Activated CD8-positive, alpha-beta memory T cell treated with anti-CD3 and anti-CD28 coated beads, Interleukin-2, amount 10 ng/mL, durations not matched to agents 7 days and 5 days (primary cell): ENCODE results near the gene PPP1R12C. TPM values are rescaled to one million over a fixed set of nuclear protein-coding genes. Genes with fewer than 3 reads are reported as not detected.
"Not testable (repeated sequence)": the region's sequence is repeated elsewhere in the genome, so short reads cannot be mapped to it uniquely, and the experiment has no call there.

ENCODE experiments used
- ATAC-seq: fragments of 150-1000 bp; cut with Tn5 transposase; one replicate; pipeline ENCODE4 v1.10.0; 2021; ENCODE audit warnings: moderate library complexity
- CTCF ChIA-PET: fragments of 350-600 bp; sonication (Branson Sonifier 250); formaldehyde crosslinking; loops from one replicate; lab custom pipeline; 2021; ENCODE audit warnings: antibody characterized with exemption; lab: Charles Lee
- DNase-seq: peaks from one replicate; pipeline ENCODE4 v3.0.0-alpha.2; 2020
- H3K27ac Mint-ChIP-seq: one replicate; pipeline ENCODE4 v1.8.0; 2021; ENCODE audit warnings: mild to moderate bottlenecking, mixed read lengths
- H3K27me3 Mint-ChIP-seq: one replicate; pipeline ENCODE4 v1.8.0; 2021; ENCODE audit warnings: mixed read lengths
- H3K36me3 Mint-ChIP-seq: one replicate; pipeline ENCODE4 v1.8.0; 2021; ENCODE audit warnings: mild to moderate bottlenecking, mixed read lengths
- H3K4me1 Mint-ChIP-seq: one replicate; pipeline ENCODE4 v1.8.0; 2021; ENCODE audit warnings: mixed read lengths
- H3K4me3 Mint-ChIP-seq: one replicate; pipeline ENCODE4 v1.8.0; 2021; ENCODE audit warnings: mild to moderate bottlenecking, moderate library complexity, mixed read lengths
- H3K9me3 Mint-ChIP-seq: one replicate; pipeline ENCODE4 v1.8.0; 2022; ENCODE audit warnings: low read depth, mixed read lengths
- total RNA-seq, 2 experiments: library from RNA; stranded (reverse); gene quantifications; one replicate each; pipeline ENCODE4 v1.2.3, GENCODE V29; 2021

The PPP1R12C gene
- total RNA-seq, 2 experiments from 2014 or later = 134 to 144 TPM

DNA sequence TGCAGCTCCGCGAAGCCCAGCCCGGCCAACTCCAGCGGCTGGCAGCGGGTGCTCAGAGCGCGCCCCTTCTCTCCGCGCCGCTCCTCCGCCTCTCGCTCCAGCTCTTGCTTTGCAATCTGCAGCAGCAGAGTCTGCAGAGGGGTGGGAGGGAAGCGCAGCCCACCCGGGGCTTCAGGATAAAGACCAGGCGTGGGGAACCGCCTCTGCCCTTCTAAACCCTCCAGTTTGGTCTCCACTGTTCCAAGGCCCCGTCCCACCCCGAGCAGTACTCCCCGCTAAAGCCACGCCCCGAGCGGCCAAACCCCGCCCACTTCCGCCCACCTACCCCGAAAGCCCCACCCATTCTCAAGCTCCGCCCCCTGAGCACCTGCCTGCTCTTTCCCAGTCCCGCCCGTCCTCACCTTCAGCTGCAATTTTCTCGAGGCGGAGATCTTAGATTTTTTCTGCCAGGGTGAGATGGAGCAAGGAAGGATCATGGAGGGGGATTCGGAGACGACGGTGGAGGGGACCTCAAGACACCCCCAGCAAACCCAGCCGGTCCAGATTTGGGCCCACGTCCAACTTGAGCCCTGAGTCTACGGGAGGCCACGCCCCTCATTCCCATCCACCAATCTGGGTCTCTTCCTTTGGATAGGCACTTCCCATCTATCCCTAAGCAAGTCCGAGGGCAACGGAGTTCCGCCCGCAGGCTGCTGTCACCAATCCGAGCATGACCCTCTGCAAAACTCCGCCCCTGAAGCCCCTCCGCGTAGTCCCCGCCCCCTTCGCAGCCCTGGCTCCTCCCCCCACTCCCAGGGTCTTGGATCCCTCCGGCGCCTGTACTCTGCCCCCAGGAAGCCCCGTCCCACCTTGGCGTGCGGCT, 39.0 kb upstream of the PPP1R12C start:
- Mint-ChIP-seq H3K4me1 (peaks cover 23% of the 10 kb centered on the region), H3K4me3 (no peak overlapping the region), H3K27me3 (peaks cover 25% of the 10 kb centered on the region), H3K9me3 (peaks cover 8% of the 10 kb centered on the region), H3K36me3 (peaks cover 3% of the 10 kb centered on the region), H3K27ac (no peak overlapping the region)
- DNase-seq (peak; percentile 53), ATAC-seq (no peak)
- CTCF ChIA-PET = no interaction called here

DNA sequence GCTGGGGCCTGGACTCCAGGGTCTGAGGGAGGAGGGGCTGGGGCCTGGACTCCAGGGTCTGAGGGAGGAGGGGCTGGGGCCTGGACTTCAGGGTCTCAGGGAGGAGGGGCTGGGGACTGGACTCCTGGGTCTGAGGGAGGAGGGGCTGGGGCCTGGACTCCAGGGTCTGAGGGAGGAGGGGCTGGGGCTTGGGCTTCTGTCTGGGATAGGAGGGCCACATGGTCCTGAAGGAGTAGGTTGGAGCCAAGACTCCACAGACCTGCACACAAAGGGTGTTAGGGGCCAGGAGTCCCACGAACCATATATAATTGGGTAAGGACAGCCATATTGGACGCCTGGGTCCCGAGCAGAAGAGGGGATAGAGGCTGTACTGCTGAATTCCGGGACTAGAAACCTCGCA, 38.3 kb upstream of the PPP1R12C start:
- ATAC-seq, H3K36me3 Mint-ChIP-seq, DNase-seq, H3K4me3 Mint-ChIP-seq, H3K27ac Mint-ChIP-seq, H3K9me3 Mint-ChIP-seq, CTCF ChIA-PET: not testable (repeated sequence)
- H3K27me3 Mint-ChIP-seq = peaks cover 25% of the 10 kb centered on the region
- H3K4me1 Mint-ChIP-seq = peaks cover 23% of the 10 kb centered on the region

DNA sequence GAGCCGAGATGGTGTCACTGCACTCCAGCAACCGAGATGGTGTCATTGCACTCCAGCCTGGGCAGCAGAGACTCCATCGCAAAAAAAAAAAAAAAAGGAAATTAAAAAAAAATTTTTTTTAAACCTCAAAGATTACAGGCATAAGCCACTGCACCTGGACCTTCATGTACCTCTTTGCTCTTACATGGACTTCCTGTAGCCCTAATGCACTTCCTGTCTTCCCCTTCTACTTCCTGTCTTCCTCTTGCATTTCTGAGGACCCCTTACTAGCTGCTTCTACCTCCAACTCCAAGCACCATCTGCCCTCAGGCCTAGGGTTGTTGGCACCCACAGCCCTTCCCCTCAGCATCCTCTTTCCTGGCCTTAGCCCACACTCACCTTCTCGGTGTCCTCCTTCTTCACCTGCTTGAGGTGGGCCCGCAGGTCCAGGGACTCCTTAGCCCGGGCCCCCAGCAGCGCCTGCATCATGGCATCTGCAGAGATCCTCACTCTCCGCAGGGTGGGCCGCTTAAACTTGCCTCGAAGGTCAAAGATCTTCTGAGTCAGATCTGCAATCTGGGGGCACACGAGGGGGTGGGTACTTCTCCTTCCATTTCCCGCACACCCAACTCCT, 36.3 kb upstream of the PPP1R12C start:
- ATAC-seq (no peak), DNase-seq (no peak)
- Mint-ChIP-seq H3K4me1 (peaks cover 20% of the 10 kb centered on the region), H3K9me3 (peaks cover 8% of the 10 kb centered on the region), H3K4me3 (no peak overlapping the region), H3K36me3 (peaks cover 3% of the 10 kb centered on the region), H3K27me3 (peaks cover 26% of the 10 kb centered on the region), H3K27ac (no peak overlapping the region)
- CTCF ChIA-PET = interaction anchor here (1.3 kb wide), 1 partner anchor 8 kb away, joined by 4 read pairs; no protein-coding TSS in a partner anchor

DNA sequence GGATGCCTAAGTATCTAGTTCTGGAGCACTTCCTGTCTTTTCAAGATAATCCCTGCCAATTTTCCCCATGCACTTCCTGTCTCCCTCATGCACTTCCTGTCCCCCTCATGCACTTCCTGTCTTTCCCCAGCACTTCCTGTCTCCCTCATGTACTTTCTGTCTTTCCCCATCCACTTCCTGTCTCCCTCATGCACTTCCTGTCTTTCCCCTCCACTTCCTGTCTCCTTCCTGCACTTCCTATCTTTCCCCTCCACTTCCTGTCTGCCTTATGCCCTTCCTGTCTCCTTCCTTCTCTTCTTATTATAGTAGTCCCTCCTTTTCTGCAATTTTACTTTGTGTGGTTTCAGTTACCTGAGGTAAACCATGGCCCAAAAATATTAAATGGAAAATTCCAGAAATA, 34.6 kb upstream of the PPP1R12C start:
- CTCF ChIA-PET = interaction anchor here (1.1 to 3.2 kb wide), 3 partner anchors 9 to 62 kb away, joined by 3 to 11 read pairs (median 6); no protein-coding TSS in a partner anchor
- ATAC-seq = no peak
- DNase-seq = no peak
- Mint-ChIP-seq H3K4me1 (peaks cover 20% of the 10 kb centered on the region), H3K9me3 (peaks cover 8% of the 10 kb centered on the region), H3K4me3 (no peak overlapping the region), H3K27ac (peak overlapping the region; percentile 78), H3K27me3 (peaks cover 28% of the 10 kb centered on the region), H3K36me3 (peaks cover 3% of the 10 kb centered on the region)

DNA sequence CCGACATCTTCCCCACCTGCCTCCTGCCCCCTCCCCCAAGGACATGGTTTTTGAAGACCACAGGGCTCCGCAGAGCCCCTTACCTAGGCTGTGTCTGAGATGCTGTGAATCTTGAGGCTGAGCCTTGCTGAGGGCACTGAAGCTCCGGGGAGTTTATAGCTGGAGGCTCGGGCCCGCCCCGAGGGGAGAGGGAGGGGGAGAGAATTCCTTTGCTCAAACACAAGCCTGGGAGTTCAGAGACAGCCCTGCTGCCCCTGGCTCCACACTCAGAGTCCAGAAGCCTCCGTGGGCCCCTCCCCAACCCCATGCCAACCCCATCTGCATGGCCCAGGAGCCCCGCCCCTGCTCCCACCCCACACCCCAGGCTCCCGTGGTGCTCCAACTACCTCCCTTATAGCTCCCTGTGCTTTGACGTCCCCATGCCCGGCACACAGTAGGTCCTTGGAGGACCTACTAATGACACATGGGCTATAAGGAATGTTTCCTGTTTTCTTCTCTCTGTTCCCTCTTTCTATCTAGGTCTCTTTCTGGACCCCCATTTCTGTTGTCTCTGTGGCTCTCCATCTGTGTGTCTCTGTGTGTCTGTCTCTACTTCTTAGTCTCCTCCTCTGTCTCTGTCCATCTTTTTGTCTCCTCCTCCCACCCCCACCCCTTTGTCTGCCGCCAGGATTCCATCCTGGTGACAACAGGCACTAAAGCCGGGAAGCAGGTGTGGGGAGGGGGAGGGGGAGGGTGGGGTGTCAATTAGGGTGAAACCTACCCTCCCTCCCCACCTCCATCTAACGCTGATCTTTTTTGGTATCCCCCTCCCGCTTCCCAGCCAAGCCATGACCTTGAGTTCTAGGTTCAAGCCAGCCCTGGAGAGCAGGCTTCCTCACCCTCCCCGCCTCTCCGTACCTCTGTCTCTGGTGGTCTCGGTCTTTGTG, 31.9 kb upstream of the PPP1R12C start, which contains the start of gene TNNT1:
Gene TNNT1 (minus strand): TSS at position 129 of the 926 bp plus-strand sequence. CDS start 2,049 bp downstream, outside the sequence.
- Mint-ChIP-seq H3K27ac (no peak within 1 kb of the TSS), H3K27me3 (peaks cover 37% of the 10 kb centered on the region), H3K9me3 (peaks cover 8% of the 10 kb centered on the region), H3K36me3 (peaks cover 3% of the 10 kb centered on the region), H3K4me1 (peaks cover 18% of the 10 kb centered on the region), H3K4me3 (no peak within 1 kb of the TSS)
- no peak for DNase-seq
- no peak for ATAC-seq
- CTCF ChIA-PET = interaction anchor here (4.6 kb wide), 1 partner anchor 10 kb away, joined by 22 read pairs; no protein-coding TSS in a partner anchor

DNA sequence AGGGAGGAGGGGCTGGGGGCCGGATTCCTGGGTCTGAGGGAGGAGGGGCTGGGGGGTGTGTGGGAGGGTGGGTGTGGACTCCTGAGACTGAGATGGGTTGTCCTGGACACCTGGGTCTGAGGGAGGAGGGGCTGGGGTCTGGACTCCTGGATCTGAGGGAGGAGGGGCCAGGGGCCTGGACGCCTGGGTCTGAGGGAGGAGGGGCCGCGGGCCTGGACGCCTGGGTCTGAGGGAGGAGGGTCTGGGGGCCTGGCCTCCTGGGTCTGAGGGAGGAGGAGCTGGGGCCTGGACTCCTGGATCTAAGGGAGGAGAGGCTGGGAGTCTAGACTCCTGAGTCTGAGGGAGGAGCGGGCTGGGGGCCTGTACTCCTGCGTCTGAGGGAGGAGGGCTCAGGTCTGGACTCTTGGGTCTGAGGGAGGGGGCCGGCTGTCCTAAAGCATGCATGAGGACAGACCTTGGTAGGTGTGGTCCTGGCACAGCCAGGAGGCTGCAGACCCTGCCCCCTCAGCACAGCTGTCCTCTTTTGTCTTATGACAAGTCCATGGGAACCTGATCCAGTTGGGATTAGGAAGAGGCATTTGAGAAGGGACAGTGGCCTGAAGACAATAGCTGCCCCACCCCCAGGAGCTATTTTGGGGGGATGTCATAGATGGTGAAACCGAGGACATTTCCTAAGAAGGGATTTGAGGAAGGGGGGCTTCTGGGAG, 30.3 kb upstream of the PPP1R12C start:
- peaks cover 46% of the 10 kb centered on the region for H3K27me3 Mint-ChIP-seq
- H3K4me3 Mint-ChIP-seq = no peak overlapping the region
- CTCF ChIA-PET = interaction anchor here (2.4 to 4.6 kb wide), 2 partner anchors 12 to 356 kb away, joined by 10 to 22 read pairs; no protein-coding TSS in a partner anchor
- H3K36me3 Mint-ChIP-seq = peaks cover 3% of the 10 kb centered on the region
- H3K4me1 Mint-ChIP-seq = peaks cover 8% of the 10 kb centered on the region
- peaks cover 6% of the 10 kb centered on the region for H3K9me3 Mint-ChIP-seq
- H3K27ac Mint-ChIP-seq = no peak overlapping the region
- no peak for ATAC-seq
- DNase-seq = no peak

DNA sequence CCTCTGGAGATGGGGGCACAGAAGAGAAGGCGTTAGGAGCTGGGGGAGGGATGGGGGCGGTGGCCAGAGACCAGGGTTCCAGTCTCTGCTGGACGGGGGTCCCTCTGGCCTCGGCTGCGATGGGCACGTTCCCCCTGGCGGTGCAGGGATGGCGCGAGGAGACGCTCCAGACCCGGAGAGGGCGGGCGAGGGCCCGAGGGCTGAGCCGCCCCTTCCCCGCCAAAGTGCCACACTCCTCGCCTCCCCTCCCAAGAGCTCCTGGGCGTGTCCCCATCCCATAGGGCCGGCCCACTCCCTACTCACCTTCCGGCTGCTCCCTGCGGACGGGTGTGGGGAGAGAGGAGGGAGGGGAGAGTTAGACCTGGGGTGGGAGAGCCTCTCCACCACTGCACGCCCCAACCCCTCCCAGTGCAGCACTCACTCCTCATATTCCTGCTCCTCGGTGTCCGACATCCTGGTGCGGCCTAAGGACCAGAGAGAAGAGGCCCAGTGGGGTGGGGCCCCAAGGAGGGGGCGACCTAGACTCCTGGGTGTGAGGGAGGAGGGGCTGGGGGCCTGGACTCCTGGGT, 29.4 kb upstream of the PPP1R12C start:
- H3K36me3 Mint-ChIP-seq = no peaks in the 10 kb centered on the region
- H3K4me3 Mint-ChIP-seq = no peak overlapping the region
- H3K4me1 Mint-ChIP-seq = peaks cover 4% of the 10 kb centered on the region
- DNase-seq (no peak), ATAC-seq (peak; percentile 27)
- no peak overlapping the region for H3K27ac Mint-ChIP-seq
- CTCF ChIA-PET = interaction anchor here (0.7 to 4.6 kb wide), 7 partner anchors 8 to 357 kb away, joined by 3 to 22 read pairs (median 3); partner anchors contain the start of gene KMT5C
- peaks cover 50% of the 10 kb centered on the region for H3K27me3 Mint-ChIP-seq
- peaks cover under 1% of the 10 kb centered on the region for H3K9me3 Mint-ChIP-seq

DNA sequence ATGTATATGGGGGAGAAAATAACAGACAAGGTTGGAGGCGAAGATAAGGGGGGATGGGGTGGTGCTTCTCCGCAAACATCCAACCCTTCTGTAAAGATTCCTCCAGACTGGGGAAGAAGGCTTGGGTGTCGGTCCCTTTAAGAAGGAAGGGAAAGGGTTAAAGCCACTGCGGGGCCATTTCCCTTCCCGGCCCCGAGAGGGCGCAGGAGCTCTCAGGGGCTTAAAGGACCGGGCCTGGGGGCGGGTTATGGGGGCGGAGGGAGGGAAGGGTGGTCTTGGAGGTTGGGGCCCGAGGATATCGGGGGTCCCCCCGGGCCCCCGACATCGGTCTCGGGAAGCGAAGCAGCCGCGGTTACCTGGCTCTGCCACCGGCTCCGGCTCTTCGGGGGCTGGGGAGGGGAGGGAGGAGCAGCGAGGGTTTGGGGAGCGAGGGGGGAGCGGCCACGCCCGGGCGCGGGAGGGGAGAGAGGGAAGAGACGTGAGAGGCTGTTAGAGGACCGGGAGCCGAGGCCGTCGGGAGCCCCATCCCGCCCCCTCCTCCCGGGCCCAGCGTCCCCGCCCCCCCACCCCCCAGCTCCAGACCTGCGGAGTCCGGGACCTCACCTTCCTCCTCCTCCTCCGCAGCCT, 28.8 kb upstream of the PPP1R12C start:
- CTCF ChIA-PET = interaction anchor here (0.7 to 4.6 kb wide), 7 partner anchors 8 to 358 kb away, joined by 3 to 22 read pairs (median 3); partner anchors contain the start of gene KMT5C
- H3K4me1 Mint-ChIP-seq = peaks cover 6% of the 10 kb centered on the region
- no peaks in the 10 kb centered on the region for H3K9me3 Mint-ChIP-seq
- H3K27ac Mint-ChIP-seq = no peak overlapping the region
- H3K36me3 Mint-ChIP-seq = no peaks in the 10 kb centered on the region
- DNase-seq (peak; percentile 56), ATAC-seq (peak; percentile 51)
- H3K4me3 Mint-ChIP-seq = no peak overlapping the region
- peaks cover 56% of the 10 kb centered on the region for H3K27me3 Mint-ChIP-seq

DNA sequence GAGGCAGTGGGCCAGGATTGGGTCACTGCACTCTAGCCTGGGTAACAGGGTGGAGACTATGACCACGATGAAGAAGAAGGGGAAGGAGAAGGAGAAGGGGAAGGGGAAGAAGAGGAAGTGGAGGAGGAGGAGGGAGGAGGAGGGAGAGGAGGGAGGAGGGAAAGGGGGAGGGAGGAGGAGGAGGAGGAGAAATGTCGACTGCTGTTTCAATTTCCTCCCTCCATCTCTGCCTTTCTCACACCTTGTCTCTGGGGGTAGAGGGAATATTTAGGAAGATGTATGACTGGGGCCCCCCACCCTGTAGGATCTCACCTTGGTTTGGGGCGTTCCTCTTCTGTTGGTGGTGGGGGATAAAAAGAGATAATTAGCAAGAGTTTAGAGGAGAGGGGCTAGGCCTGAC, 27.8 kb upstream of the PPP1R12C start:
- ATAC-seq (no peak), DNase-seq (no peak)
- Mint-ChIP-seq H3K27me3 (peaks cover 59% of the 10 kb centered on the region), H3K36me3 (no peaks in the 10 kb centered on the region), H3K9me3 (no peaks in the 10 kb centered on the region), H3K4me1 (peaks cover 7% of the 10 kb centered on the region), H3K4me3 (no peak overlapping the region), H3K27ac (no peak overlapping the region)
- CTCF ChIA-PET = interaction anchor here (0.7 to 4.6 kb wide), 6 partner anchors 14 to 359 kb away, joined by 3 to 22 read pairs (median 9); no protein-coding TSS in a partner anchor

DNA sequence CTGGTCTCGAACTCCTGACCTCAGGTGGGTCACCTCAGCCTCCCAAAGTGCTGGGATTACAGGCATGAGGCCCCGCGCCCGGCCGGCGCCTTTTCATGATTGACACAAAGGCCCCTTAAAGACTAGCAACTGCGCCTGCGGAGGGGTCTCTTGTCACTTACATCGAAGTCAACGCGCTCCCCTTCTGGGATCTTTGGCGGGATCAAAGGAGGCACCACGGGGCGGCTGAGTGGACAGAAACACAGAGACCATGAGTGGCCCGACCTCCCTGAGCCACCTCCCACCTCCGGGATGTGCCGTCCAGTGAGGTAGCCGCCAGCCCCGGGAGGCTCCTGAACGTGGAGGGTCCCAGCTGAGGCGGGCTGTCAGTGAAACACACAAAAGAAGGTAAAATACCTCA, 24.3 kb upstream of the PPP1R12C start:
- ATAC-seq (no peak), DNase-seq (no peak)
- CTCF ChIA-PET = interaction anchor here (0.6 to 3.3 kb wide), 38 partner anchors 9 to 508 kb away, joined by 3 to 33 read pairs (median 4); partner anchors contain the start of genes ISOC2, KMT5C, PPP6R1 and TMEM238
- no peaks in the 10 kb centered on the region for H3K9me3 Mint-ChIP-seq
- peaks cover 44% of the 10 kb centered on the region for H3K27me3 Mint-ChIP-seq
- peaks cover 7% of the 10 kb centered on the region for H3K4me1 Mint-ChIP-seq
- no peaks in the 10 kb centered on the region for H3K36me3 Mint-ChIP-seq
- H3K4me3 Mint-ChIP-seq = no peak overlapping the region
- H3K27ac Mint-ChIP-seq = no peak overlapping the region

DNA sequence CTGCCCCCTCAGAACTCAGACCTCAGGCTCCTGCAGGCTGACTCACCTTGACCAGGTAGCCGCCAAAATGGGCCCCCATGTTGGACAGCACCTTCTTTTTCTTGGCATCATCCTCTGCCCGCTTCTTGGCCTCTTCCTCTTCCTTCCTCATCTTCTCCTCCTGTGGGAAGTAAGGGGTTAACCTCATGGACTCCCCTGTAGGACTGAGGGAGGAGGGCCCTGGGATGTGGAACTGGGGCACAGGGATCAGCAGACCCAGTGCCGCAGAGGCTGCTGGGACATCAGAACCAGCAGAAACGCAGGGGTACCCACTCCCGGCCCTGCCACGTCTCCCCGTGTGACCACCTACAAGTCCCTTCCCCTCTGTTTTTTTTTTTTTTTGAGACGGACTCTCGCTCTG, 20.5 kb upstream of the PPP1R12C start:
- Mint-ChIP-seq H3K4me1 (peaks cover 6% of the 10 kb centered on the region), H3K36me3 (no peaks in the 10 kb centered on the region)
- CTCF ChIA-PET = no interaction called here

More for the DNA sequence above, 20.5 kb upstream of the PPP1R12C start:
- no peak for DNase-seq
- Mint-ChIP-seq H3K27me3 (peaks cover 29% of the 10 kb centered on the region), H3K27ac (no peak overlapping the region), H3K9me3 (no peaks in the 10 kb centered on the region), H3K4me3 (no peak overlapping the region)
- no peak for ATAC-seq
